Stimulated activated CD8-positive, alpha-beta memory T cell treated with anti-CD3 and anti-CD28 coated beads, Interleukin-4, amount 100 ng/mL, for 48 hours (primary cell): ENCODE results near the gene ZCCHC8.
A peak's percentile ranks its signal among the peaks of the same experiment; 100 is the strongest.
"Not testable (repeated sequence)": the region's sequence is repeated elsewhere in the genome, so short reads cannot be mapped to it uniquely, and the experiment has no call there.

Experiments
- DNase-seq: peaks from one replicate; pipeline ENCODE4 v3.0.0-alpha.2; 2020

ZCCHC8 gene

DNA sequence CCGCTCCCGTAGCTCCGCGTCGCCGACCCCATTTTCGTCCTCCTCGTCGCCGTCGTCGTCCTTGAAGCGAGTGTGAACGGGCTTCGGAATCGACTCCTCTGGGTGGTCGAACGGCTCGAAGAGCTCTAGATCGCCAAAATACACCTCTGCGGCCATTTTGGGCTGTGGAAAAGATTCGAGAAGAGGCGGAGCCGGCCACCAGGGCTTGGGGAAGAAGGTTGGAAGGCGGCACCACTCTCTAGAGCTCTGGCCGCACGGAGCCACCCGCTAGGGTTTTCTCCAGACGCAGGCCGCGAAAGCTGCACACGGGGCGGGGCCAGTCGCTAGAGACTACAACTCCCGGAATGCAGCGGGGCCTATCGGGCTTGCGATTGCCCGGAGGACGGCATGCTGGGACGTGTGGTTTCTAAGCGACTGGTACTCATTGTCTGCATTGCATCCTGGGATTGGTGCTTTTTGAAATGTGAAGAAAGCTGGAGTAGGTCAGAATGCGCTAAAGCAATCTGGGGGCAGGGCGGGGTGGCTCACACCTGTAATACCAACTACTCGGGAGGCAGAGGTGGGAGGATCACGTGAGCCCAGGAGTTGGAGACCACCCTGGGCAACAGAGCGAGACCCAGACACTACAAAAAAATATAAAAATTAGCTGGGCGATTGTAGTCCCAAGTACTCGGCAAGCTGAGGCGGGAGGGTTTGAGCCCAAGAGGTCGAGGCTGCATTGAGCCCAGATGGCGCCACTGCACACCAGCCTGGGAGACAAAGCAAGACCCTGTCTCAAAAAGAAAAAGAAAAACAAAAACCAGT, at the start of gene ZCCHC8:
ZCCHC8 (minus strand) TSS at position 248 of the 804 bp plus-strand sequence; CDS start at position 156, 92 bp downstream.
- peak; percentile 98 for DNase-seq

DNA sequence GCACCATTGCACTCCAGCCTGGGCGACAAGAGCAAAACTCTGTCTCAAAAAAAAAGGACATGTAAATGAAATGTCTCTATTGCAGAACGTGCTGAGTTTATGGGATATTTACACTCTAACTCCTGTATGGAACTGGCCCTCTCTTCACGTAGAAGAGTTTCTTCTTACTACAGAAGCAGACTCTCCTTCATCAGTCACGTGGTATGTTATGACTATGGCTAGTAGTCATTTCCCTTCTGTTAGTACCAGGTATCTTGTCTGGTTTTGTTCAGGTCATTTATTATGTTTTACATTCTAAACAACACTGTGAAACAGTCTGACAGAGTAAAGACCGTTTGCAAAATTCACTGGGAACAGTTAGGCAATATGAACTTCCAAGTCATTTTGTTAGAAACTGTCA, 46.6 kb upstream of the ZCCHC8 start:
- DNase-seq: no peak

- no peak for DNase-seq
Observed at GRCh38 chr12:122545855-122546254, 45.1 kb upstream of the ZCCHC8 start.

- no peak for DNase-seq
Observed at GRCh38 chr12:122544537-122544936, 43.8 kb upstream of the ZCCHC8 start.

- no peak for DNase-seq
Observed at GRCh38 chr12:122538496-122538895, 37.8 kb upstream of the ZCCHC8 start.

DNA sequence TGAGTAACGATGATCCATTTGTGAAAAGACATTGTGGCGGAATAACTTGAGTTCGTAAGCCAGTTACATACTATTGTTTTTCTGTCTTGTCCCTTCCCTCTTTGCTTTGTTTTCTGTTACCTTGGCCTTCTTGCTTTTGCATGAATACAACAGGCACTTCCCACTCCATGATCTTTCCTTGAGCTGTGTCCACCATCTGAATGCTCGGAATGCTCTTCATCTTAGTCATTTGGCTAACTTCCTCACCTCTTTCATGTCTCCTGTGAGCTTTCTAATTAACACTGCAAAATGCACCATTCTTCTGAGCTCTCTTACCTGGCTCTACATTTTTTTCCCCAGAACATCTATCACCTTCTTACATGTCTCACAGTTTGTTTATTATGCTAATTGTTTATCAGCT, 36.3 kb upstream of the ZCCHC8 start:
- no peak for DNase-seq

GRCh38 chr12:122533856-122534255, 33.1 kb upstream of the ZCCHC8 start:
- no peak for DNase-seq

GRCh38 chr12:122528992-122529391, 28.3 kb upstream of the ZCCHC8 start:
- no peak for DNase-seq

GRCh38 chr12:122528582-122528981, 27.9 kb upstream of the ZCCHC8 start:
- DNase-seq: no peak

DNA sequence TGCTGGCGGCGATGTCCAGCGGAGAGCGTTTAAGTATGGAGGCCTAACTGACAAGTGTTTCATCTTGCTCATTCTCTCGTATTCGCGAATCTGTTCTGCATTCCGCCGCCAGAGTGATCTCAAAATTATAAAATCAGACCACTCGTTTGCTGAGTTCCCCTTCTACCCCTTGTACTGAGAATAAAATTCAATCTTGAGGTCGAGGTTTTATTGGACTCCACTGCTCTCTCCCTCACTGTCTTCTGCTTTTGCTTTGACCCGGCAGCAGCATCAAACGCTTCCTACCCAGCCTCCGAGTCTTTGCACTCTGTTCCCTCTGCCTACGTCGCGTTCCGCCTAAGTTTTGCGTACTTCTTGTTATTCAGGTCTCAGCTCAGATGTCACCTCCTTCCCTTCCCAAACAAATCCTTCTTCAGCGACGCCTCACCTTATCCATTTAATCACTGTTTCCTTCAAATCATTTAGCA, 26.8 kb upstream of the ZCCHC8 start:
- DNase-seq: peak; percentile 54

DNA sequence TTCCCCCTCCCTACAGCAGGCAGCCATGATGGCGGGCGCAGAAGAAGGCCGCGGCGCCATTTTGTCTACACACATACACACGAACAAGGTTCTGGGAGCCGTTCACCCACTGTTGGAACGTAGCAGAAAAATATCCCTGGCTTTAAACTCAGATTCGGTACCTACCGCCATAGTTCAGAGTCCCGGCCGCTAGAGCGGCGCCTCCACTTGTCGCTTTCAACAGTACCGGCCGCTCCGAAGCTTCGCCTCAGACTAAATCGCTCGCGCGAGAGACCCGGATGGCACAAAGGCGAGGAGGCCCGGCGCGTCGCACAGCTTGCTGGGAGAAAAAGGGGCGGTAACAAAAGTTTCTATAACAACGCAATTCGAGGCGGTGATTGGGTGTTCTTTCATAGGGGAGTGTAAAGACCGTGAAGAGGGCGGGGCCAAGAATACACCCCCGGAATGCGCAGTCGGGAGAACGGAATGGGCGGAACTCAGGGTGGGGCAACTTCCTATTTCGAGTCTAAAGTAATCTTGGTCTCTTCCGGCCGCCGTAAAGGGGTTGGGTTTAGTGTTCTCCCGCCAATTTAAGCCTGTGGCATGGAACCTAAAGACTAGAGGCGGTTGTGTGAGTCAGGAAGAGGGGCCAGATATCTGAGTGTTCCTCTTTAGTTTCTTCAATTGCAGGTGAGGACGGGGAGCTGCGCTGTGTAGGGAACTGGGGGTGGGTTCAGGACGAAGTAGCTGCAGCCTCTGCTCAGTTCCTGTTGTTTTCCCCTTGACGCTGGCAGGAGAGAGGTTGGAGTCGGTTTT, 26.1 kb upstream of the ZCCHC8 start, which contains the start of the genes KNTC1 and RSRC2:
KNTC1 (plus strand) TSS at position 567 of the 795 bp plus-strand sequence. CDS start 2,815 bp downstream, outside the sequence.
RSRC2 (minus strand) TSS at position 254 of the 795 bp plus-strand sequence; CDS start at position 171, 83 bp downstream.
- peak; percentile 97 for DNase-seq

GRCh38 chr12:122523846-122524718, 23.4 kb upstream of the ZCCHC8 start:
- DNase-seq: no peak

- DNase-seq: no peak
Observed at GRCh38 chr12:122523280-122523679, 22.5 kb upstream of the ZCCHC8 start.

GRCh38 chr12:122520676-122521075, 19.9 kb upstream of the ZCCHC8 start:
- DNase-seq: no peak

- no peak for DNase-seq
Observed at GRCh38 chr12:122519418-122519817, 18.7 kb upstream of the ZCCHC8 start.

- DNase-seq: no peak
Observed at GRCh38 chr12:122518908-122519307, 18.2 kb upstream of the ZCCHC8 start.

- no peak for DNase-seq
Observed at GRCh38 chr12:122517877-122518276, 17.1 kb upstream of the ZCCHC8 start.

DNA sequence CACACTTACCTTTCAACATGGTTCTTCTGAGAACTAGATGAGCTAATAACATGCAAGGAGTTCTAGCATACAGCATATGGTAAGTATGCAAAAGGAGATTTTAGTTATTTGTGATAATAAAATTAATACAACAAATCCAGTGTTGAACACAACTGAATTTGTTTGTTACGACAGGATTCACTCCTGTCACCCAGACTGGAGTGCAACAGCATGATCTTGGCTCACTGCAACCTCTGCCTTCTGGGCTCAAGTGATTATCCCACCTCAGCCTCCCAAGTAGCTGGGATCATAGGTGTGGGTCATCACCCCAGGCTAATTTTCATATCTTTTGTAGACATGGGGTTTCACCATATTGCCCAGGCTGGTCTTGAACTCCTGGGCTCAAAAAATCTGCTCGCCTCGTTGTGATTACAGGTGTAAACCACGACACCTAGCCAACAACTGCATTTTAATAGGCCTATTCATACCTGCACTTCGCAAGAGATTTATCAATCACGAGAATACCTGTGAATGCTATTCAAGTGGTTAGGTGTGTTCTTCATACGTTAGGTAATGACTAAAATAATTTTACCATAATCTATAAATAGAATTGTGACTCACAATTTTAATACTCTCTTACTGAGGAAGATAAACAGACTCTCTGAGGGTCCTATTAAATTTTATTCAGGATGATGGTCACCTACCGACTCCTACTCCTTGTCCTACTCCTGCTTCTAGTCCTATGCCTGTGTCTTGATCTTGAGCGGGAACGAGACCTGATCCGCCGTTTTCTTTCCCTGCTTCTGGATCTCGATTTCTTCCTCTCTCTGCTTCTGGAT, 16.0 kb upstream of the ZCCHC8 start:
- DNase-seq: no peak

DNA sequence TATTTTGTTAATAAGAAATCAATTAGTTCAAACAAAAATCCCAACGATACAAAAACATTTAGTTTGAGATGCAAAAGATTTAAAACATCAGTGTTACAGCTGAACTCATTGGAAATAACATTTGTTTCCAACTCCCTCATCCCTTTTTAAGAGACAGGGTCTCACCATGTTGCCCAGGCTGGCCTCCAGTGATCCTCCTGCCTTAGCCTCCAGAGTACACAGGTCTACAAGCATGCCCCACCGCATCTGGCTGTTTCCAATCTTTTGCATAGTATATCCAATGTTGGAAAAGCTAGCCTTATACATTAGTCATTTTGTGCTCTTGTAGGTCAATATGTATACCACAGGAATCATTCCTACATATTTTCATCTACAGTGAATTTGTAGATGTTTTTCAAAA, 14.5 kb upstream of the ZCCHC8 start:
- DNase-seq: no peak

- DNase-seq: no peak
Observed at GRCh38 chr12:122513660-122514059, 12.9 kb upstream of the ZCCHC8 start.

DNA sequence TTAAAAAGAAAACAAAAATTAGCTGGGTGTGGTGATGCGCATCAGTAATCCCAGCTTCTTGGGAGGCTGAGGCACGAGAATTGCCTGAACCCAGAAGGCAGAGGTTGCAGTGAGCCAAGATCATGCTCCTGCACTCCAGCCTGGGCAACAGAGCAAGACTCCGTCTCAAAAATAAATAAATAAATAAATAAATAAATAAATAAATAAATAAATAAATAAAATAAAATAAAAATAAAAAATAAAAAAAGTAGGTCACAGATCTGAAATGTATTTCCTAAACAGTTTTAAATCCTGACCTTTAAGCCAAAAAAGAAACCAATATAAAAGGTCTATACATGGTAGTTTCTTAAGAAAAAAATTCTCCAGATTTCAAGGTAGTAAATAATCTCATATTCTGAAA, 12.3 kb upstream of the ZCCHC8 start:
- DNase-seq: not testable (repeated sequence)

- no peak for DNase-seq
Observed at GRCh38 chr12:122508163-122508562, 7.4 kb upstream of the ZCCHC8 start.
